Body of pancreas (tissue), 4 donors: ENCODE measurements around the gene FBXO7.

Source experiments
- CTCF ChIP-seq, 7 experiments: fragments of 450-650 bp in 4 of 7; fragments of 200-600 bp in 3 of 7; sonication (generic) in 3 of 7; IDR thresholded peaks; one replicate each; pipeline ENCODE4 v1.5.1; 2016 to 2019; ENCODE audit warnings: antibody characterized with exemption in 7 of 7
- POLR2A ChIP-seq, 3 donors: fragments of 450-650 bp; IDR thresholded peaks; one replicate each; pipeline ENCODE4 v1.6.1; 2016; ENCODE audit warnings: antibody characterized with exemption in 3 of 3, mild to moderate bottlenecking in 2 of 3

- no peak for TF ChIP-seq CTCF (IDR thresholded peaks at IDR 0.05)
- TF ChIP-seq POLR2A (IDR thresholded peaks at IDR 0.05): no peak
Measured at GRCh38 chr22:32539631-32540421, 65.2 kb downstream of the FBXO7 start.
